IPS-20b (cell line): ENCODE results near the gene CEP170B.
"Not testable (repeated sequence)": the region's sequence is repeated elsewhere in the genome, so short reads cannot be mapped to it uniquely, and the experiment has no call there.

Experiments
- H3K27ac ChIP-seq: one replicate; pipeline ENCODE4 v1.5.1; 2013; ENCODE audit warnings: low read length
- H3K27me3 ChIP-seq: 2 replicates; pipeline ENCODE4 v1.6.1; 2013; ENCODE audit warnings: mild to moderate bottlenecking, low read length, inconsistent platforms; ENCODE audit not compliant: insufficient read depth
- H3K36me3 ChIP-seq: 2 replicates; pipeline ENCODE4 v1.6.1; 2013; ENCODE audit warnings: low read depth, mild to moderate bottlenecking, inconsistent platforms, low read length, moderate library complexity; ENCODE audit not compliant: insufficient read depth
- H3K4me1 ChIP-seq: 2 replicates; pipeline ENCODE4 v1.6.1; 2013; ENCODE audit warnings: mild to moderate bottlenecking, control low read depth, inconsistent platforms, low read length, moderate library complexity; ENCODE audit not compliant: insufficient read depth
- H3K4me3 ChIP-seq: 2 replicates; pipeline ENCODE4 v1.5.1; 2013; ENCODE audit warnings: mild to moderate bottlenecking, low read length, inconsistent platforms
- H3K9ac ChIP-seq: 2 replicates; pipeline ENCODE4 v1.6.1; 2013; ENCODE audit warnings: low read depth, mild to moderate bottlenecking, inconsistent platforms, low read length, moderate library complexity
- H3K9me3 ChIP-seq: 2 replicates; pipeline ENCODE4 v1.6.1; 2013; ENCODE audit warnings: mild to moderate bottlenecking, low read depth, low read length, inconsistent platforms; ENCODE audit not compliant: insufficient read depth

The CEP170B gene

GRCh38 chr14:104845834-104846441, 19.1 kb upstream of the CEP170B start:
- H3K36me3 ChIP-seq: no peaks in the 10 kb centered on the region
- H3K27ac ChIP-seq: no peak overlapping the region
- no peak overlapping the region for H3K4me3 ChIP-seq
- H3K27me3 ChIP-seq: peaks cover 59% of the 10 kb centered on the region
- H3K9ac ChIP-seq: no peak overlapping the region
- H3K4me1 ChIP-seq: peaks cover 5% of the 10 kb centered on the region
- no peaks in the 10 kb centered on the region for H3K9me3 ChIP-seq

GRCh38 chr14:104852280-104852663, 12.8 kb upstream of the CEP170B start:
- Histone ChIP-seq H3K4me1 (peaks cover 1% of the 10 kb centered on the region; the same call in 1 of the 2 replicates), H3K36me3 (no peaks in the 10 kb centered on the region), H3K27ac (no peak overlapping the region), H3K9ac (no peak overlapping the region), H3K4me3 (no peak overlapping the region), H3K27me3 (peaks cover 22% of the 10 kb centered on the region; the same call in 1 of the 2 replicates), H3K9me3 (no peaks in the 10 kb centered on the region)

- peaks cover 1% of the 10 kb centered on the region; the same call in 1 of the 2 replicates for H3K9me3 ChIP-seq
- no peak overlapping the region for H3K9ac ChIP-seq
- peaks cover 3% of the 10 kb centered on the region; the same call in 1 of the 2 replicates for H3K4me1 ChIP-seq
- no peaks in the 10 kb centered on the region for H3K36me3 ChIP-seq
- H3K27me3 ChIP-seq: peaks cover 22% of the 10 kb centered on the region; the same call in 1 of the 2 replicates
- H3K27ac ChIP-seq: no peak overlapping the region
- H3K4me3 ChIP-seq: no peak overlapping the region
Observed at GRCh38 chr14:104855532-104856090, 9.5 kb upstream of the CEP170B start.

GRCh38 chr14:104856157-104856868, 8.8 kb upstream of the CEP170B start:
- Histone ChIP-seq H3K4me3 (no peak overlapping the region), H3K4me1 (peaks cover 3% of the 10 kb centered on the region; the same call in 1 of the 2 replicates), H3K27ac (no peak overlapping the region), H3K9ac (no peak overlapping the region), H3K9me3 (peaks cover 4% of the 10 kb centered on the region), H3K36me3 (no peaks in the 10 kb centered on the region), H3K27me3 (peaks cover 22% of the 10 kb centered on the region; the same call in 1 of the 2 replicates)

GRCh38 chr14:104856869-104857860, 7.9 kb upstream of the CEP170B start:
- no peak overlapping the region for H3K4me3 ChIP-seq
- no peak overlapping the region for H3K9ac ChIP-seq
- H3K36me3 ChIP-seq: no peaks in the 10 kb centered on the region
- peaks cover 15% of the 10 kb centered on the region; the same call in 1 of the 2 replicates for H3K27me3 ChIP-seq
- H3K4me1 ChIP-seq: peaks cover 3% of the 10 kb centered on the region; the same call in 1 of the 2 replicates
- peaks cover 4% of the 10 kb centered on the region for H3K9me3 ChIP-seq
- no peak overlapping the region for H3K27ac ChIP-seq

GRCh38 chr14:104857931-104858330, 7.1 kb upstream of the CEP170B start:
- H3K9ac ChIP-seq, H3K4me3 ChIP-seq, H3K9me3 ChIP-seq, H3K4me1 ChIP-seq, H3K36me3 ChIP-seq, H3K27ac ChIP-seq: not testable (repeated sequence)
- H3K27me3 ChIP-seq: peaks cover 15% of the 10 kb centered on the region

- peaks cover 4% of the 10 kb centered on the region for H3K9me3 ChIP-seq
Observed at GRCh38 chr14:104858811-104859426, 6.1 kb upstream of the CEP170B start.

GRCh38 chr14:104859900-104860299, 5.2 kb upstream of the CEP170B start:
- Histone ChIP-seq H3K9ac (no peak overlapping the region), H3K27me3 (peaks cover 22% of the 10 kb centered on the region), H3K36me3 (0 out of 2 replicates have a peak, but pooled peaks cover 4% of the 10 kb centered on the region), H3K27ac (no peak overlapping the region), H3K4me1 (peaks cover 3% of the 10 kb centered on the region; the same call in 1 of the 2 replicates), H3K9me3 (peaks cover 4% of the 10 kb centered on the region), H3K4me3 (no peak overlapping the region)

More at GRCh38 chr14:104858811-104859426, 6.1 kb upstream of the CEP170B start:
- Histone ChIP-seq H3K4me3 (no peak overlapping the region), H3K4me1 (peaks cover 3% of the 10 kb centered on the region; the same call in 1 of the 2 replicates), H3K27ac (no peak overlapping the region), H3K9ac (no peak overlapping the region), H3K27me3 (peaks cover 15% of the 10 kb centered on the region), H3K36me3 (0 out of 2 replicates have a peak, but pooled peaks cover 4% of the 10 kb centered on the region)

- peaks cover 4% of the 10 kb centered on the region for H3K9me3 ChIP-seq
- H3K27me3 ChIP-seq: peaks cover 22% of the 10 kb centered on the region
- H3K36me3 ChIP-seq: 0 out of 2 replicates have a peak, but pooled peaks cover 4% of the 10 kb centered on the region
- no peak overlapping the region for H3K9ac ChIP-seq
- peaks cover 3% of the 10 kb centered on the region; the same call in 1 of the 2 replicates for H3K4me1 ChIP-seq
- no peak overlapping the region for H3K27ac ChIP-seq
- H3K4me3 ChIP-seq: no peak overlapping the region
Observed at GRCh38 chr14:104860414-104860813, 4.7 kb upstream of the CEP170B start.

- Histone ChIP-seq H3K9me3 (peaks cover 4% of the 10 kb centered on the region), H3K27ac (no peak overlapping the region), H3K36me3 (0 out of 2 replicates have a peak, but pooled peaks cover 4% of the 10 kb centered on the region), H3K4me1 (0 out of 2 replicates have a peak, but pooled peaks cover 4% of the 10 kb centered on the region), H3K27me3 (peaks cover 30% of the 10 kb centered on the region), H3K4me3 (peak overlapping the region; percentile 80), H3K9ac (peak overlapping the region; percentile 81; the same call in 1 of the 2 replicates)
Observed at GRCh38 chr14:104863131-104863862, 1.8 kb upstream of the CEP170B start.
